Stimulated activated CD8-positive, alpha-beta memory T cell treated with anti-CD3 and anti-CD28 coated beads, Interleukin-2, amount 100 ng/mL, for 1 hour (primary cell): ENCODE results near the gene SDC4.

Experiments used
- DNase-seq, 2 donors: peaks; one replicate each; pipeline ENCODE4 v3.0.0-alpha.2; 2020; ENCODE audit warnings: low read depth in 2 of 2

Gene SDC4

DNA sequence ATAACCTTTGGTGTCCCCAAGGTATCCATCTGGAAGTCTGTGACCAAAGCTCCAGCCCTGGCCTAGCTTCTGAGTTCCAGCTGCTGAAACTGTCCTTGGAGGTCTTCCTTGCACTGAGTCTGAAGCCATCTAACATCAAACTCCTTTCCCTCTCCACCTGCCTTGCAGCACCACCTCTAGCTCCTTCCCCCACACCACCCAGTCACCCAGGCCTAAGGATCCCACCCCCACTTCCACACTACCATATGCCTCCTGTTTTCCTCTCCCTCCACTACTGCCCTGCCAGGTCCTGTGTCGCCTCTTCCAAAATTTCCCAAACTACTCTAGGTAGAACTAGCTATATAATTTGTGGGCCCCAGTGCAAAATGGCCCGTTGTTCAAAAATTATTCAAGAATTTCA lies 29.3 kb downstream of the SDC4 start:
- no peak for DNase-seq

DNA sequence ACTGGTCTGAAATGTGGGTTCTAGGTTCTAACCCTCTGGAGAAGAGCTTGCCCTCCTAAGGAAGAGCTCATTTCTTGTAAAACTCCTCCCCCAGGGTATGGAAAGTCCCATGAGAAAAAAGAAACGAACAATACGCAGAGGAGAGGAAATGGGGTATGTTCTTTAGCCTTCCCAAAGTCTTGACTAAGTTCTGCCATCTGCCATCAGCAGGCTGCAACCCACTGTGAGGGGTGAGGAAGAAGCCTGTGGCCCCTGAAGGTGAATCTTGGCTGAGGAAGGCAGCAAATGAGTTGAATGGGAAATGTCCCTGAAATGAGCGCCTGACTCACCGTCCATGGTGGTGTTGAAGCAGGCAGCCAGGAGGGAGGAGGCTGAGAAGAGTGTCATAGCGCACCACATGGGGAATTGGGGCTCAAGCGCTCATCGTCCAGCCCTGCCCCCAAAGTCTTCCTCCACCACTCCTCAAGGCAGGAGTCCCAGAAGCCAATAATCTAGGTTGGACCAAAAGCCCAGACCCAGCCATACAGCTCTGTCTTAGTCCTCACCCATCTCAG lies 29.8 kb downstream of the SDC4 start:
- no peak for DNase-seq

DNA sequence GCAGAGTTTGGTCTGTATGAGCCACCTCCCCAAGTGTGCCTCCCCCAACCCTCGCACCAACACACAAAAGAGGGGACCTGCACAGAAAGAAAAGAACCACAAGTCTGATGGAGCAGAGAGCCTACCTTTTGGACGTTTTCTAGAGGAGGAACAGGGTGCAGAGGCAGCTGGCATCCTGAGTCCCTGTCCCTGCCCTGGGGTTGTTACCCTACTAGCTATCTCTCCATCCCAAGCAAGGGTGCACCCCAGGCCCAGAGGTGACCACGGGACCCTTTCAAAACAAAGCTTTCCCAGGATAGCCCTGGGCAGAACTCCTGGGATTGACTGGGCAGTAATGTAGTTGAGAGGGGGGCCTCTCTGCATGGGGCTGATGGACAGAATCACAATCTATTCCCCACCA lies 30.4 kb downstream of the SDC4 start:
- DNase-seq, result no peak

DNA sequence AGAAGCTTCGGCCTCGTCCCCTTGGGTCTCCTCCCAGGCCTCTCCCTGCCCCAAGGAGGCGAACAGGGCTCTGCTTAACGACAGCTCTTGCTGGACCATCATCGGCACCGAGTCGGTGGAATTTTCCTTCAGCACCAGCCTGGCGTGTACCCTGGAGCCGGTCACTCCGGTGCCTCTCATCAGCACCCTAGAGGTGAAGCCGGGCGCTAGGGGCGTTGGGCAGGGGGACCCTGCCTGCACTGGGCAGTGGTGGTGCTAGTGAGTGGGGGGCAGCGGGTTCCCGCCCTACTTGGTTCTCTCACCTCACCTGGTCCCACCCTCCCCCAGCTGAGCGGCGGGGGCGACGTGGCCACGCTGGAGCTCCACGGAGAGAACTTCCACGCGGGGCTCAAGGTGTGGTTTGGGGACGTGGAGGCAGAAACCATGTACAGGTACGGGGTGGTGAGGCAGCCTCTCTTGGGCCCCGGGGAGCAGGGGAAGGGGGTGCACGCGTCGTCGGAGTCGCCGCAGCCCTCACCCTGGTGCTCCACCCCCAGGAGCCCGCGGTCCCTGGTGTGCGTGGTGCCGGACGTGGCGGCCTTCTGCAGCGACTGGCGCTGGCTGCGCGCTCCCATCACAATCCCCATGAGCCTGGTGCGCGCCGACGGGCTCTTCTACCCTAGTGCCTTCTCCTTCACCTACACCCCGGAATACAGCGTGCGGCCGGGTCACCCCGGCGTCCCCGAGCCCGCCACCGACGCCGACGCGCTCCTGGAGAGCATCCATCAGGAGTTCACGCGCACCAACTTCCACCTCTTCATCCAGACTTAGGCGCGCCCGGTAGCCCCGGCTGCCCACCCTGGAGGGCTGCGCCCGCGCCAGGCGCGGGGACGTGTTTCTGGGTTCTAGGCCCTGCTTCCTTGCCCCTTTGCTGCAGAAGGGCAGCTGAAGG lies 31.8 kb downstream of the SDC4 start:
- no peak for DNase-seq

DNA sequence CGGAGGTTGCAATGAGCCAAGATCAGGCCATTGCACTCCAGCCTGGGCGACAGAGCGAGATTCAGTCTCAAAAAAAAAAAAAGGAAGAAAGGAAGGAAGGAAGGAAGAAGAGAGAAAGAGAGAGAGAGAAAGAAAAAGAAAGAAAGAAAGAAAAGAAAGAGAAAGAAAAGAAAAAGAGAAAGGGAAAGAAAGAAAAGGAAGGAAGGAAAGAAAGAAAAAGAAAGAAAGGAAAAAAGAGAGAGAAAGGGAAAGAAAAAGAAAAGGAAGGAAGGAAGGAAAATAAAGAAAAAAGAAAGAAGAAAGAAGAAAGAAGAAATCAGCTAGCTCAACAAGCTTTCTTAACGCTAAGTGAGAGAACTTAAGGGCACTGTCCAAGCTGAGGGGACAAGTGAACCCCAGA lies 32.6 kb downstream of the SDC4 start:
- no peak for DNase-seq

DNA sequence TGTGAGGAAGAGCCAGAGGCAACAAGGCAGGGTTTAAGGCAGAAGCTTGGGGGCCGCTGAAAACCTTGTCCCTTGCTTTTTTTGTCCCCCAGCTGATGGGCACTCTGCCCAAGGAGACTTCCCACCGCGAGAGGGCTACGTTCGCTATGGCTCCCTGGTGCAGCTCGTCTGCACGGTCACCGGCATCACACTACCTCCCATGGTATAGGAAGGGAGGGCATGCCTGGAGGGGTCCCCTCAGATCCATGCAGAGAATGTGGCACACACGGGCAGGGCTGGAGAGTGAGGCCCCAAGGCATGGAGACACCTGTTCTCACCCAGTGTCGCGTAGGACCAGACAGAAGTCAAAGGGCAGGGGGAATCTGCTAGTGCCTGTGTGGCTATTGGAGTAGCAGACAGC lies 34.3 kb downstream of the SDC4 start:
- no peak for DNase-seq

DNA sequence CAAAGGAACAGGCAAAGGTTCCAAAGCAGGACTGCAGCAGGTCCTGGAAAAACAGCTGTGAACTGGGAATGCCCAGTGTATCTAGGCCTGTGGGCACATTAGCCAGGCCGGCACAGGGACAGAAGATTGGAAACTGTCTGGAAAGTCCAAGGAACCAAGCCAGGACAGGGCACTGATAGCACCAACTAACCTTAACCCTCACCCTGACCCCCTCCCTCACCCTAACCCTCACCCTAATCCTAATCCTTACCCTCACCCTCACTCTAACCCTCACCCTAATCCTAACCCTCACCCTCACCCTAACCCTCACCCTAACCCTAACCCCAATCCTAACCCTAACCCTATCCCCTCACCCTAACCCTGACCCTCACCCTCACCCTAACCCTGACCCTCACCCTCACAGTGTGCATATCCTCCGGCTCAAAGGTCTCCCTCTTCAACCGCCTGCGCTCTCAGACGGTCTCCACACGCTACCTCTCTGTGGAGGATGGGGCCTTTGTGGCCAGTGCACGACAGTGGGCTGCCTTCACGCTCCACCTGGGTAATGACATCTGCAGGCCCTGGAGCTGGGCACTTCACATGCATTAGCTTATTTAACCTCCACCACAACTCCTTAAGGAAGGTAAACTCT lies 35.0 kb downstream of the SDC4 start:
- no peak for DNase-seq

DNA sequence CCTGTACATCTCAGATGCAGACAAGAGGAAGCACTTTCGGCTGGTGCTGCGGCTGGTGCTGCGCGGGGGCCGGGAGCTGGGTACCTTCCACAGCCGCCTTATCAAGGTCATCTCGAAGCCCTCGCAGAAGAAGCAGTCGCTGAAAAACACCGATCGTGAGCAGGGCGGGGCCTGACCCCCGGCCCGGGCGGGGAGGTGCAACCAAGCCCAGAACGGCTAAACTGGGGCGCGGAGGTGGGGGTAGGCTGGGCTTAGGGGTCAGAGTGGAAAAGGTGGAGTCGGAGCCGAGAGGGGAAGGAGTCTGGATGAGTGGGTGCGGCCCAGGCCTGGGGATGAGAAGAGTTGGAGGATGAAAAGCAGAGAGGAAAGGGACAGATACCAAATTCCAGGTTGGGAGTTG lies 36.0 kb downstream of the SDC4 start:
- no peak for DNase-seq

DNA sequence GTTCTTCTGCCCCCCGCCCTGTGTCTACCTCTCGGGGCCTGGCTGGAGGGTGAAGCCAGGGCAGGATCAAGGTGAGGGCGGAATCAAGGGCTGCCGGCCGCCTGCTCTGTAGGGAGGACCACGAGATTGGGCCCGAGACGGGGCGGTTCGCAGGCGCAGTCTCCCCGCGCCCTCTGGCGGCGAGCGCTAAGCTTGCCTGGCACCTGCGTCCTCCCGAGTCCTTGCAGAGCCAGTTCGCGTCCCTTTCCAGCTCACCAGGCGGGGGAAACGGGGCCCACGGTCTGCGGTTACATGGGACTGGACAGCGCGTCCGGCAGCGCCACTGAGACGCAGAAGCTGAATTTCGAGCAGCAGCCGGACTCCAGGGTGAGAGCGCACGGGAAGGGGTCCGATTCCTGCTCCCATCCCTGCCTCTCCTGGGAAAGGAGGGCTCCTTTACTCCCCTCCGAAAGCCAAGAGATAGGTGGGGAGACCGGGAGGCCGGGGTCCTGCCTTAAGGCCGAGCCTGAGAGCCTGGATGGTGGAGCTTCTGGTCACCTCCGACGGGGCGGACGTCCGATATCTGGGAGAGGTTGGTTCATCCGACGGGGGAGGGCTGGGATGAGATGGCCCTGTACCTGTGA lies 36.5 kb downstream of the SDC4 start:
- peak in 1 of 2 donors; percentile 36 for DNase-seq

DNA sequence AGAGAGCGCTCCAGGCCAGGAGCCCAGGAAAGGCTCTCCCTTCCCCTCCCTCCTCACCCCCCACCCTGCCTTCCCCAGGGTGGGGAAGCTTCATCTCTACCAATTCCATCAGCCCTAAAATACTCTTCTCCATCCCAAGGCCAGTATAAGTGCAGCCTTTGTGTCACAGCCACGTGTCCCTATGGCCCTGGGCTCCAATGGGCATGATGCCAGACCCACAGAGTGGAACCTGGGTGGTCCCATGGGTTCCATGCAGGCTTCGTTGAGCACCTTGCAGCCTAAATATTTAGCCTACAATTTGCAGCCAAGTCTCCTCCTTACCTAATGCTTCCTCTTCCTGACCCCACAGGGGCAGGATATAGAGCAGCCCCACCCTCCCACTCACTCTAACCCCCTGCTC lies 39.1 kb downstream of the SDC4 start:
- DNase-seq, result no peak

DNA sequence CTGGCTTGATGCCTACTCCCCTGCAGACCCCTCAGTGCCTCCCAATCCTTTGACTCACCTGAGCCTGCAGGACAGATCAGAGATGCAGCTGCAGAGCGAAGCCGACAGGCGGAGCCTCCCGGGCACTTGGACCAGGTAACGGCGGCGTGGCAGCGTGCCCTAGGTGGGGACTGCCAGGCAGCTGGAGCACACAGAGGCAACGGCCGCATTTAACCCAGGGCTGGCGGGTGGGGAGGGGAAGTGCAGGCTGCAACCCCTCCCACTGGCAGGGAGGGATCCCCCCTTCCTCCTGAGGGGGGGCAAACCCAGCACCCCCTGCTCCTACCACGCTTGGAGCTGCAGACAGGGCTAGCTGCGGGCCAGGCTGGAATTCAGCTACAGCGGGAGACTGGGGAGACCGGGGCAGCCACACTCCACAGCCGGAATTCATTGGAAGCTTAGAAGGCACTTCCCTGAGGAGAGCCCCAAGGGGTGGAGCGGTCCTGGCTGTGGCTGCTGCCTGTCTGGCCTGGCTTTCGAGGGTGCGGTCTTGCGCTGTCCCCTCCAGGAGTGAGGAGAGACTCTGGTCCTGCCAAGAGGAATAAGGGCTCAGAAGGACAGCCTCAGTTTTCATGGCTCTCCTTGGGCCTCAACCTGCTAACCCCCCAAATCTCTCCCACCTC lies 40.0 kb downstream of the SDC4 start, which contains the start of gene MATN4:
Gene MATN4 (minus strand): TSS at position 183 of the 662 bp plus-strand sequence. CDS start 2,717 bp downstream, outside the sequence.
- DNase-seq, result no peak

DNA sequence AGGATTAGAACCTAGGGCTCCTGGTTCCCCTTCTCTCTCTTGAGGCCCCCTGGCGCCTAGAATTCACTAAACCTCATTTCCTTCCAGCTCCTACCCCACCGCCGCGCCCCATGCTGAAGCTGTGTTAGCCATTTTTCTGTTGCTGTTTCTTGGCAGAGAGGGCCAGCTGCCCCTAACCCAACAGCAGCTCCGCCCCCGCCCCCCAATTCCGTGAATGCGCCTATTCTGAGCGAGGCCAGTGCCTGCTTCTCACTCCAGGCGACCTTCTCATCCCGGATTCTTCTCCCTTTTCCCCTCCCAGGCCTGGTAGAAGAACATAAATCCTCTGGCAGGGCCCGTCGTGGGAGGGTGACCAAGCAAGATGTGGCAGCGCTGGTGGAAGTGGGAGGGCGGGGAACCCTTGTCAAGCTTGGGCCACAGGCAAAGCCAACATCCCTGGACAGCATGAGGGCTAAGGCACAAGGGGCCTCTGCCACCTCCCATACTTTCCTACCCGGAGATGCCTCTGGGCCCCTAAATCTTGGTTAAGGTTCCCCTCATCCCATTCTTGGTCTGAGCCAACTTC lies 41.1 kb downstream of the SDC4 start:
- no peak for DNase-seq

DNA sequence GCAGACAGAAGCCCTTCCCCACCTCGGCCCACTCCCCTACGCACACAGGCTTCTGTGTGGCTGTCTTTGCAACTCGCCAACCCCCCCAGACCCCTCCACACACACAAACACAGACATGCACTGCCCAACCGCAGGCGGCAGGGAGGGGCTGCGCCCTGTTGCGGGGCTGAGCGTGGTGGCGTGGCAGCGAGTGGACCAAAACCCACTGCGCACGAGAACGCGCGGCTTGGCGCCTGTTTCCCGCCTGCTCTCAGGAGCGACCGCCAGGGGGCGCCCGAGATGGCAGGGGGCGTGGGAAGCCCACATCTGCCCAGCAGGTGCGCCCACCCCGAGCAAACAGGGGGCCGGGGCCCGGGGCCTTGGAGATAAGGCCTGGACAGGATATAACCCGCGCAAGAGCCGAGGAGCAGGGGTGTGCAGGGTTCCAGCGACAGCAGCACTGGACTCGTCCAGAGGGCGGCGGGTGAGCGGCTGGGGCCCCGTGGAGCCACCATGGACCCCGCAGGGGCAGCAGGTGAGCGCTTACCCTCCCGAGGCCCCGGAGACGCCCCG lies 41.7 kb downstream of the SDC4 start, which contains the start of gene RBPJL:
Gene RBPJL (plus strand): TSS at position 410 of the 552 bp plus-strand sequence. CDS start 83 bp downstream, at position 493.
- peak in 1 of 2 donors; percentile 20 for DNase-seq

DNA sequence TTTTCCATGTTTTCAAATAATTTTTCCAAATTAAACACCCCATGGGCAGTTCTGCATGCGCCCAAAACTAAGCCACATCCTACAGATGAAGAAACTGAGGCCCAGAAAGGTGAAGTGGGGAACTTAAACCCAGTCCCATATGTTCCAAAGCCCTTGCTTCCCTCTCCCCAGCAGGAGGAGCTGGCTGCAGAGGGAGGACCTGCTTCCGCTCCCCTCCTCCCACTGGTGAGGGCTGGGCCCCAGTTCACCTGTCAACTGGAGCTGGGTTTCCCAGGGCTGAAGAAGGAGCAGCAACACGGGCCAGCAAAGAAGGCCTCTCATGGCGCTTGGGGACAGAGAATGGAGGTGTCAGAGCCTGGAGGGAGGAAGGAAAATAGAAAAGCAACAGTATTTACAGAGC lies 43.0 kb downstream of the SDC4 start:
- no peak for DNase-seq

DNA sequence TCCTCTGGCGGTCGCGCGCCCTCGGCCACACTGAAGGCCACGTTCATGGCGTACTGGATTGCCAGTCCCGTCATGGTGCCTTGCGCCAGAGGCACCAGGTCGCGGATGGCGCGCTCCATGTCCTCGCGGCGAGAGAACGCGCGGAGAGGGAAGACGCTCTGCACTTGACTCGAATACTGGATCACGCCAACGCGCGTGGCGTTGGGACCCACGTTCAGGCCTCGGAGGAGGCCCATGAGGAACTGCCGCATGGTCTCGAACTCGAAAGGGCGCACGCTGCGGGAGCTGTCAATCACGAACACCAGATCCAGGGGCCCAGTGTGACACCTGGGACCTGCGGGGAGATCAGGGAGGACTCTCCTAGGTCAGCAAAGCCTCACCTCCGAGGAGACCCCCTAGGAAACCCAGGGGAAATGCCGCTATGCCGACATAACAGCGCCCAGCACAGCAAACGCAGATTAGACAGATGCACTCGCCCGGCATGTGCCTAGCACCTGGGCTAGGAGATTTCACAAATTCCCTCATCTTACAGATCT lies 43.7 kb downstream of the SDC4 start:
- no peak for DNase-seq

DNA sequence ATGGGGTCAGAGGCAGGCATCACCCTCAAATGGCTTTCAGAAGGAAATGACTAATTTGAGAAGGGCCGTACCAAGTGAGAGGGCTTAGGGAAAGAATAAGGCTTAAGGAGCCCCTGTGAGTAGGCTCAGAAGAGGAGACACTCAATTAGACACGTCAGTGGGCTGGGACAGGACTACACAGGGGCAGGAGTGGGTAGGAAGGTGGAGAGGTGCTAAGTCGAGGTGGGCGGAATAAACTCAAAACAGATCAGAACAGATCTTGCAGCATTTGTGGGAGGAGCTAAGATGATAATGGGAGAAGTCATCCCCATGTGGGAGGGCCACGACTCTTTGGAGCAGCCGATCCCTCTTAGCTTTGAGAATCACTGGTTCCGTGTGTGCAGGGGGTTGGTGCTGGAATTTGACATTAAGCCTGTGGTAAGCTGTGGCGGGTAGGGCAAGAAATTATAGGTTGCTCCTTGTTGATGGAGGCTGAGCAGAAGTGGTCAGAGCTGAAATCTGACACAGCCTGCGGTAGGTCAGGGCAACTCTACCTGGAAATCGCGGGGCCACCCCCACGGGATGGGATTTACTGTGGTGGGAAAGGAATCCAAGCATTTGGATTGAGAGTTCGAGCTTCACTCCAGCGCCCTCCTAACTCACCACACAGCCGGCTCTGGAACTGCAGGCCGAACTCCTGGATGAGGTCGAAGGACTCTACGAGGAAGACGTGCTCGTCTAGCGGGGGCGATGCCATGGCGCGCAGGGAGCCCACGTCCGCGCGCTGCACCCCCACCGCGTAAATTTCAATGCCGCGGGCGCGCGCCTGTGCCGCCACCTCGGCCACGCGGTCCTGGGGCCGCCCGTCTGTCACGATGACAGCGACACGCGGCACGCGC lies 44.4 kb downstream of the SDC4 start:
- DNase-seq, result no peak

DNA sequence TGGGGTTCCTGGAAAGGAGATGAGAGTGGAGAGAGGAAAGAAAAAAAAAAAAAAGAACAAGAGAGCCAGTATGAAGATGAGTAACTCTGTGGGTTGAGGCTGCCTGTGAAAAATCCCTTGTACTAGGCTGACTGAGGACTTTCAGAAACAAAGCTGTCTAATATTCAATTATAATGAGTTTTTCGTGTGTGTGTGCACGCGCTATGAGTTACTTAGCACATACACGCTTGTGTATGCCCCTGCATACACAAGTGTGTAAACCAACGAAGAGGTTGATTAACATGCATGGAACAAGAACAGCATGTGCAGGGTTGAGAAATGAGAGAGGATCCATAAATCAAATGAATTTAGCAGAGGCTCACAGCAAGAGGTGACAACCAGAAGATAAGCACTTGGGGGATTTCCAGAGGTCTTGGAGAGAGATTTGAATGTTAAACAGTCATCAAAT lies 46.4 kb downstream of the SDC4 start:
- no peak for DNase-seq

DNA sequence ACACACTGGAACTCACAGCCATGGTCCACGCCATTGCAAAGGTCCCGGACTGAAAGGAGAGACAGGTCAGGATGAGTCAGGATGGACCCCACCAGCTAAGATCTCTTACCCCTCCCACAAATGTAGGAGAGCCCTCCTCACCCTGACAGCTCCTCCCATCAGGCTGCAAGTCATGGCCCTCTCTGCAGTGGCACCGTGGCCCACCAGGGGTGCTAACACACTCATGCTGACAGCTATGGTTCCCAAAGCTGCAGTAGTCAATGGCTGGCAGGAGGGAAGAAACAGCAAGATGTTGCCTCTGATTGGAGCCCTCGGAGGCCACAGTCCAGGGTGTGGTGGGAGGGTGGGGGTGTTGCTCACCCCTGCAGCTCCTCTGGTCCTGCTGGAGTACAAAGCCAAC lies 47.3 kb downstream of the SDC4 start:
- no peak for DNase-seq

DNA sequence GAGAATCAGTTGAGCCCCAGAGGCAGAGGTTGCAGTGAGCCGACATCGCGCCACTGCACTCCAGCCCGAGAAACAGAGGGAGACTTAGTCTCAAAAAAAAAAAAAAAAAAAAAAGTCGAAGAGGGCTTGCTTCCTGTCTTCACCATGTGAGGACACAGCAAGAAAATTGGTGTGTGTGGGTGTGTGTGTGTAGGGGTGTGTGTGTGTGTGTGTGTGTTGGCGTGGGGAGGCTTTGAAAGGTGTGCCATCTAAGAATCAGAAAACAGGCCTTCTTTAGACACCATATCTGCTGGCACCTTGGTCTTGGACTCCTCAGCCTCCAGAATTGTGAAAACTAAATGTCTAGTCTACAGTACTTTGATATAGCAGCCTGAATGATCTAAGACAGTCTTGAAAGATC lies 48.4 kb downstream of the SDC4 start:
- DNase-seq, result no peak
